ENCODE data around the gene HLA-DRB1. TPM values are rescaled to one million over a fixed set of nuclear protein-coding genes. Genes with fewer than 3 reads are reported as not detected.
"Not testable (repeated sequence)": the region's sequence is repeated elsewhere in the genome, so short reads cannot be mapped to it uniquely, and the experiment has no call there.

Gene HLA-DRB1
- total and polyA plus RNA-seq, 5 donors from 2014 or later = 95.6 to 306 (median 238) TPM

DNA sequence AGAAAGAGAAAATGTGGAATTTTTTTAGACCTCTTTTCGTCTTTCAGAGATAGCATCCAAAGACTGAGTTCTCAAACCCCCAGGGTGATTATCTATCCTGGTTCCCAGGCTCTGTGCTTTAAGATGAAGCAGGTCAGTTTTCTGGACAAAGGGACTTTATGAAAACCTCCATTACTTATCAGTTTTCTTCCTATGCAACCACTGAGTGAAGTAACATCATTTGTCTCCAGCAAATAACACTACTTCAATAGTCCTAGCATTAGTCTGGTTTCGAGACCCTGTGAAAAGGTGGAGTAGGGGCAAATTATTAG, 18.3 kb upstream of the HLA-DRB1 start:
- Histone ChIP-seq H3K36me3 (ENCODE audit: control insufficient read depth, insufficient read depth, low read length) (no peaks in the 10 kb centered on the region), H3K9me3 (ENCODE audit: control insufficient read depth in 2 of 2, low read length in 2 of 2) (no peaks in the 10 kb centered on the region), H3K4me3 (ENCODE audit: low read depth, low read length) (no peak overlapping the region), H3K4me1 (ENCODE audit: control insufficient read depth, insufficient read depth, low read length, poor library complexity, severe bottlenecking) (peaks cover 11% of the 10 kb centered on the region), H3K27ac (ENCODE audit: insufficient read depth, low read length, poor library complexity, severe bottlenecking) (no peak overlapping the region), H3K27me3 (ENCODE audit: control insufficient read depth, insufficient read depth, low read length) (no peaks in the 10 kb centered on the region)
- no peak for DNase-seq
- H3K4me3 Mint-ChIP-seq = no peak overlapping the region
- peak overlapping the region in 1 of 3 donors; percentile 57 for H3K27ac Mint-ChIP-seq
- H3K4me1 Mint-ChIP-seq = peaks cover 0 to 20% (median 19%) of the 10 kb centered on the region in 4 donors
- H3K27me3 Mint-ChIP-seq = no peaks in the 10 kb centered on the region
- H3K9me3 Mint-ChIP-seq = peaks cover 0 to 4% (median 0%) of the 10 kb centered on the region in 7 donors
- no peaks in the 10 kb centered on the region for H3K36me3 Mint-ChIP-seq
- ATAC-seq (ENCODE audit: low read depth in 2 of 2) = no peak

DNA sequence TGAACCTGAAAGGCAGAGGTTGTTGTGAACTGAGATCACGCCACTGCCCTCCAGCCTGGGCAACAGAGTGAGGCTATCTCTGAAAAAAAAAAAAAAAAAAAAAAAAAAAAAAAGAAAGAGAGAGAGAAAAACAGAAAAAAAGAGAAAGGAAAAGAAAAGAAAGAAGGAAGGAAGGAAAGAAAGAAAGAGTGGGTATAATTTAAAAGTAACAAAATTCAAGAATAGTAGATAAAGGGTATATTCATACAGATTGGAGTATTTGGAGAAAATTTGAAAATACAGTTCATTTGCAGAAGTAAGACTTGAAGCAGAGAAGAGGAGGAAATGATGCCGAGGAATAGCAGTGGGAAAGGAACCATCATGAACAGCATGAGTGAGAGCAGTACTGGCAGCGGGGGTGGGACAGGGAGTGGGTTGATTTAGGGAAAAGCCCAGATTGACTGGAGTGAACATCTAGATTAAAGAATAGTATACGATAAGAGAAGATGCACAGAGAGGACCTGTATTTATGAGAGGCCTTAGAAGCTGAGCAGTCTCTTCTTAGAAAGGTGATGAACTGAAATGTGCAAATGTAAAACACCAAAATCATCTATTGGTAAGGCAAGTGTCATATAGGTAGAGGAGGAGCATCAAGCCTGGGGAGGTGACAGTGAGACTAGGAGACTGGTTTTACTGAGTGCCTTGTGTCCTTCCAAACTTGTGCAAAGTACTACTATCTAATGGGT, 17.8 kb upstream of the HLA-DRB1 start:
- Histone ChIP-seq H3K4me1 (ENCODE audit: control insufficient read depth, insufficient read depth, low read length, poor library complexity, severe bottlenecking) (peaks cover 11% of the 10 kb centered on the region), H3K27ac (ENCODE audit: insufficient read depth, low read length, poor library complexity, severe bottlenecking) (peak overlapping the region; percentile 5), H3K9me3 (ENCODE audit: control insufficient read depth in 2 of 2, low read length in 2 of 2) (no peaks in the 10 kb centered on the region), H3K36me3 (ENCODE audit: control insufficient read depth, insufficient read depth, low read length) (no peaks in the 10 kb centered on the region), H3K27me3 (ENCODE audit: control insufficient read depth, insufficient read depth, low read length) (no peaks in the 10 kb centered on the region), H3K4me3 (ENCODE audit: low read depth, low read length) (no peak overlapping the region)
- Mint-ChIP-seq H3K27me3 (no peaks in the 10 kb centered on the region), H3K36me3 (no peaks in the 10 kb centered on the region), H3K9me3 (peaks cover 0 to 4% (median 0%) of the 10 kb centered on the region in 7 donors), H3K4me3 (no peak overlapping the region), H3K27ac (peak overlapping the region in 1 of 3 donors; percentile 62), H3K4me1 (peaks cover 0 to 25% (median 19%) of the 10 kb centered on the region in 4 donors)
- ATAC-seq (ENCODE audit: low read depth in 2 of 2) (no peak), DNase-seq (no peak)

DNA sequence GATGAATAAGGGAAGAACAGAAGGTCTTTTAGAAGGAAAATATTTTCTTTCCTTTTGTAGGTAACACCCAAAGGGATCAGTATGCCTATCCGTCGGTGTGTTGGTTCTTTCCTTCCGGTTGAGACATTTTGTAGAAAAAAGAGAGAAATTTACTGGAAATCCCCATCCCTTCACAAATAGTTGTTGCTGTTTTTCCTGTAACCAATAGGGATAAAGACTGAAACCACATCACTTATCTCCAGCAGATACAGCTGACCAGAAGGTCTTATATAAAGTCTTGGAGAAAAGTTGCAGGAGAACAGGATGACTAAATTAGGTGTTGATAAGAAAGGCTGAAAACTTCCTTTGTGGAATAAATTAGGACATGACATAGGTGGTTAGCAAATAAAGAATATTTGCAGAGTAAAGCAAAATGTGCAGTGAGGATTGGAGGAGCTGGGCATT, 14.8 kb upstream of the HLA-DRB1 start:
- H3K9me3 Mint-ChIP-seq = peaks cover 0 to 5% (median 0%) of the 10 kb centered on the region in 7 donors
- no peaks in the 10 kb centered on the region for H3K36me3 Mint-ChIP-seq
- DNase-seq (no peak), ATAC-seq (ENCODE audit: low read depth in 2 of 2) (peak in 1 of 2 donors; percentile 37)
- H3K27me3 ChIP-seq (ENCODE audit: control insufficient read depth, insufficient read depth, low read length) = no peaks in the 10 kb centered on the region
- no peaks in the 10 kb centered on the region for H3K9me3 ChIP-seq (ENCODE audit: control insufficient read depth in 2 of 2, low read length in 2 of 2)
- peaks cover 0 to 28% (median 20%) of the 10 kb centered on the region in 4 donors for H3K4me1 Mint-ChIP-seq
- H3K27ac ChIP-seq (ENCODE audit: insufficient read depth, low read length, poor library complexity, severe bottlenecking) = peak overlapping the region; percentile 60
- peak overlapping the region in 2 of 4 donors; percentile 42 to 59 for H3K4me3 Mint-ChIP-seq
- H3K36me3 ChIP-seq (ENCODE audit: control insufficient read depth, insufficient read depth, low read length) = no peaks in the 10 kb centered on the region
- peak overlapping the region; percentile 70 to 83 (median 72) for H3K27ac Mint-ChIP-seq
- H3K4me3 ChIP-seq (ENCODE audit: low read depth, low read length) = peak overlapping the region; percentile 48
- peaks cover 4% of the 10 kb centered on the region for H3K4me1 ChIP-seq (ENCODE audit: control insufficient read depth, insufficient read depth, low read length, poor library complexity, severe bottlenecking)
- H3K27me3 Mint-ChIP-seq = no peaks in the 10 kb centered on the region

DNA sequence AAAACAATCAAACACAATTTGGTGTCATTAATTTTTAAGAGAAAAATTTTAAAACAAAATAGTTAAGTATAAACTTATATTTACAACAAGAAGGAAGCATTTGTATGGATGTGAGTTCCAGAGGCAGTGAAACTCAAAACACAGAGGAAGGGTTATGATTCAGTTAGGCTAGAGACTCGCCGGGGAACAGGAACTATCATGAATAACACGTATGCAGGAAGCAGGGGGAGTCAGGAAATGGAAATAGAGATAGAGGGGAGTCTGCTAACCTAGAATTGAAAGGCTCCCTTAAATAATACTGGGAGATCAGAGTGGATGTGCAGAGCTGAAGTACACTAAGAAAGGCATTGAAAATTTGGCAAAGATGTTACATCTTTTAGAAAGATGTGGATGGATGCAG, 14.2 kb upstream of the HLA-DRB1 start:
- H3K27ac ChIP-seq (ENCODE audit: insufficient read depth, low read length, poor library complexity, severe bottlenecking) = peak overlapping the region; percentile 60
- H3K4me3 Mint-ChIP-seq = peak overlapping the region in 3 of 4 donors; percentile 8 to 59 (median 42)
- H3K9me3 Mint-ChIP-seq = peaks cover 0 to 5% (median 0%) of the 10 kb centered on the region in 7 donors
- H3K4me1 Mint-ChIP-seq = peaks cover 0 to 28% (median 20%) of the 10 kb centered on the region in 4 donors
- H3K4me3 ChIP-seq (ENCODE audit: low read depth, low read length) = peak overlapping the region; percentile 48
- H3K4me1 ChIP-seq (ENCODE audit: control insufficient read depth, insufficient read depth, low read length, poor library complexity, severe bottlenecking) = peaks cover 4% of the 10 kb centered on the region
- DNase-seq (peak in 1 of 3 donors; percentile 50), ATAC-seq (ENCODE audit: low read depth in 2 of 2) (no peak)
- no peaks in the 10 kb centered on the region for H3K27me3 Mint-ChIP-seq
- peak overlapping the region; percentile 29 to 72 (median 70) for H3K27ac Mint-ChIP-seq
- H3K27me3 ChIP-seq (ENCODE audit: control insufficient read depth, insufficient read depth, low read length) = no peaks in the 10 kb centered on the region
- no peaks in the 10 kb centered on the region for H3K36me3 Mint-ChIP-seq
- no peaks in the 10 kb centered on the region for H3K9me3 ChIP-seq (ENCODE audit: control insufficient read depth in 2 of 2, low read length in 2 of 2)
- no peaks in the 10 kb centered on the region for H3K36me3 ChIP-seq (ENCODE audit: control insufficient read depth, insufficient read depth, low read length)

DNA sequence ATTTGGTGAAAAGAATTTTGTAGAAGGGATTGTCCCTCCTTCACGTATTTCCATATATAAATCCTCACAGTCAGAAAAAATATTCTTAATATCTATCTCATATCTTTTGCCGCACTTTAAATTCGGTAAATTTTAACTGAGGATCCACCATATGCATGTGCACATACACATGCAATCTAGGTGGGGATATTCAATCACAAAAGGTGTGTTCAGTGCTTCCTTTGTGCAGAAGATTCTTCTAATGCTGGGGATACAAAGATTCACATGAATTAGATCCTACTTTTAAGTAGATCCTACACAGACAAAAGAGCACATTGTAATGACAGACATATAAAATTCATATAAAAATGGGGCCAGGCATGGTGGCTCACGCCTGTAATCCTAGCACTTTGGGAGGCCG, 13.6 kb upstream of the HLA-DRB1 start:
- Mint-ChIP-seq H3K4me3 (no peak overlapping the region), H3K27me3 (no peaks in the 10 kb centered on the region), H3K4me1 (peaks cover 0 to 28% (median 22%) of the 10 kb centered on the region in 4 donors), H3K9me3 (peaks cover 0 to 5% (median 0%) of the 10 kb centered on the region in 7 donors), H3K36me3 (no peaks in the 10 kb centered on the region), H3K27ac (peak overlapping the region in 2 of 3 donors; percentile 23 to 80)
- Histone ChIP-seq H3K36me3 (ENCODE audit: control insufficient read depth, insufficient read depth, low read length) (no peaks in the 10 kb centered on the region), H3K27ac (ENCODE audit: insufficient read depth, low read length, poor library complexity, severe bottlenecking) (no peak overlapping the region), H3K4me1 (ENCODE audit: control insufficient read depth, insufficient read depth, low read length, poor library complexity, severe bottlenecking) (peaks cover 4% of the 10 kb centered on the region), H3K27me3 (ENCODE audit: control insufficient read depth, insufficient read depth, low read length) (no peaks in the 10 kb centered on the region), H3K9me3 (ENCODE audit: control insufficient read depth in 2 of 2, low read length in 2 of 2) (no peaks in the 10 kb centered on the region), H3K4me3 (ENCODE audit: low read depth, low read length) (peak overlapping the region; percentile 19)
- ATAC-seq (ENCODE audit: low read depth in 2 of 2) (no peak), DNase-seq (no peak)

DNA sequence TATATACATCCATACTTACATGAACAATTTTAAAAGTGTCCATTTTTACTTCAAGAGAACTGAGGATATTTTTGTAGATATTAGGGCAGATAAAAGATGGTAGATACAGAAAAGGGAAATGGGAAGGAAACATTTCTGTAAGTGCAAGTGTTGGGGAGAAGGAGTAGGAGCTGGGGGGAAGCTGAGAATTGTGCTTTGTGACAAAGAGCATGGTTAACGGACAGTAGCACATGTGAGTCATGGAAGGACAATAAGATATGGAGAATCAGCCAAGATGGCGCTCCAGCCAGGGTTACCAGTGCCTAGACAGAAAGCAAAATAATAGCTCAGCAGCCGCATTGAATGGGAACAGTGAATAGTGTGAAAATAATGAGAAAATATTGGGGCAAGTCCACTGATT, 12.7 kb upstream of the HLA-DRB1 start:
- ATAC-seq (ENCODE audit: low read depth in 2 of 2) (no peak), DNase-seq (no peak)
- no peaks in the 10 kb centered on the region for H3K36me3 Mint-ChIP-seq
- H3K9me3 ChIP-seq (ENCODE audit: control insufficient read depth in 2 of 2, low read length in 2 of 2) = no peaks in the 10 kb centered on the region
- H3K9me3 Mint-ChIP-seq = peaks cover 0 to 5% (median 0%) of the 10 kb centered on the region in 7 donors
- H3K27ac Mint-ChIP-seq = peak overlapping the region in 2 of 3 donors; percentile 44 to 80
- H3K27me3 Mint-ChIP-seq = no peaks in the 10 kb centered on the region
- peaks cover 0 to 26% (median 19%) of the 10 kb centered on the region in 4 donors for H3K4me1 Mint-ChIP-seq
- H3K4me3 Mint-ChIP-seq = no peak overlapping the region
- H3K4me3 ChIP-seq (ENCODE audit: low read depth, low read length) = no peak overlapping the region
- H3K27ac ChIP-seq (ENCODE audit: insufficient read depth, low read length, poor library complexity, severe bottlenecking) = no peak overlapping the region
- no peaks in the 10 kb centered on the region for H3K36me3 ChIP-seq (ENCODE audit: control insufficient read depth, insufficient read depth, low read length)
- no peaks in the 10 kb centered on the region for H3K27me3 ChIP-seq (ENCODE audit: control insufficient read depth, insufficient read depth, low read length)
- peaks cover 4% of the 10 kb centered on the region for H3K4me1 ChIP-seq (ENCODE audit: control insufficient read depth, insufficient read depth, low read length, poor library complexity, severe bottlenecking)

DNA sequence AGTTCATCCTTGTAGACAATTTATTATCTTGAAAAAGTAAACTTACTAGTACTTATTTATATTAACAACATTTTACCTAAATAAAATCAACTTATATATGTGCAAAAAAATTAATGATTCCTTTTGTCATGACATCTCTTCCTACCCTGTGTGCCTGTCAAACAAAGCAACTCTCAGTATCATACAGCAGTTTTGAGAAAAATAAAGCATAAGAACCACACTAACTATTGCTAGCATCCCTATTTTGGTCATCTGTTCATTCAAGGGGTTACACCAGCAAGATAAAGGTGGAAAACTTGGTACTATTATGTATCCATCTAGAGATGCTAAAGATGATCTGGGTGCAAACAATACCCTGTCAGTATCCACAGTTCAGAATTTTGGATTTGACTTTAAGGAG, 7.4 kb upstream of the HLA-DRB1 start:
- H3K4me1 Mint-ChIP-seq = peaks cover 0 to 13% (median 0%) of the 10 kb centered on the region in 4 donors
- DNase-seq (no peak), ATAC-seq (ENCODE audit: low read depth in 2 of 2) (no peak)
- no peaks in the 10 kb centered on the region for H3K27me3 ChIP-seq (ENCODE audit: control insufficient read depth, insufficient read depth, low read length)
- no peaks in the 10 kb centered on the region for H3K36me3 Mint-ChIP-seq
- no peaks in the 10 kb centered on the region for H3K9me3 ChIP-seq (ENCODE audit: control insufficient read depth in 2 of 2, low read length in 2 of 2)
- H3K4me3 Mint-ChIP-seq = peak overlapping the region in 1 of 4 donors; percentile 15
- no peaks in the 10 kb centered on the region for H3K36me3 ChIP-seq (ENCODE audit: control insufficient read depth, insufficient read depth, low read length)
- no peak overlapping the region for H3K27ac ChIP-seq (ENCODE audit: insufficient read depth, low read length, poor library complexity, severe bottlenecking)
- no peaks in the 10 kb centered on the region for H3K9me3 Mint-ChIP-seq
- no peak overlapping the region for H3K27ac Mint-ChIP-seq
- H3K4me3 ChIP-seq (ENCODE audit: low read depth, low read length) = no peak overlapping the region
- H3K27me3 Mint-ChIP-seq = no peaks in the 10 kb centered on the region
- H3K4me1 ChIP-seq (ENCODE audit: control insufficient read depth, insufficient read depth, low read length, poor library complexity, severe bottlenecking) = no peaks in the 10 kb centered on the region

DNA sequence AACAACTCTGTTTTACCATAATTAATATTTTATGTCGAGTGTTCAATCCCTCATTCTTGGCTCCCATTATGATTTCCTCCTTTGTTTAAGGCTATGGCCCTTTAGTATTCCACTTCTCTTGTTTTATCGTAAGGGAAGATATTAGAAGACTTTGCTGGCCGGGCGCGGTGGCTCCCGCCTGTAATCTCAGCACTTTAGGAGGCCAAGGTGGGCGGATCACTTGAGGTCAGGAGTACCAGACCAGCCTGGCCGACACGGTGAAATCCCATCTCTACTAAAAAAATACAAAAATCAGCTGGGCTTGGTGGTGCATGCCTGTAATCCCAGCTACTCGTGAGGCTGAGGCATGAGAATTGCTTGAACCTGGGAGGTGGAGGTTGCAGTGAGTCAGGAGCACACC, 1.1 kb upstream of the HLA-DRB1 start:
- H3K27ac Mint-ChIP-seq; ATAC-seq (ENCODE audit: low read depth in 2 of 2); H3K27me3 ChIP-seq (ENCODE audit: control insufficient read depth, insufficient read depth, low read length); H3K4me3 ChIP-seq (ENCODE audit: low read depth, low read length); DNase-seq; H3K4me3 Mint-ChIP-seq; H3K36me3 Mint-ChIP-seq; H3K27ac ChIP-seq (ENCODE audit: insufficient read depth, low read length, poor library complexity, severe bottlenecking); H3K27me3 Mint-ChIP-seq; H3K36me3 ChIP-seq (ENCODE audit: control insufficient read depth, insufficient read depth, low read length); H3K9me3 ChIP-seq (ENCODE audit: control insufficient read depth in 2 of 2, low read length in 2 of 2); H3K9me3 Mint-ChIP-seq; H3K4me1 ChIP-seq (ENCODE audit: control insufficient read depth, insufficient read depth, low read length, poor library complexity, severe bottlenecking): not testable (repeated sequence)
- peaks cover 15 to 34% (median 21%) of the 10 kb centered on the region in 4 donors for H3K4me1 Mint-ChIP-seq
